Subcutaneous adipose tissue (tissue), 4 donors: Measurements from ENCODE around the gene GPRC5A. TPM values are rescaled to one million over a fixed set of nuclear protein-coding genes. Genes with fewer than 3 reads are reported as not detected.

ENCODE experiments used
- total RNA-seq, 4 donors: library from RNA; depleted of rRNA; stranded (reverse); fragments of >200 nt; gene quantifications; one replicate each; pipeline ENCODE4 v1.1.0, GENCODE V29; 2016
- TF ChIP-seq, protein P1 (sequence below): fragments of 450-650 bp; IDR thresholded peaks from one replicate; pipeline ENCODE4 v1.5.1; 2016; ENCODE audit warnings: low read depth, mild to moderate bottlenecking, control low read depth, antibody characterized with exemption, moderate library complexity

GPRC5A gene
- total RNA-seq, 4 donors from 2014 or later: 2.7 to 15.7 (median 5.2) TPM

GRCh38 chr12:12908252-12908651 lies 16.9 kb downstream of the GPRC5A start:
- TF ChIP-seq, protein P1, sequence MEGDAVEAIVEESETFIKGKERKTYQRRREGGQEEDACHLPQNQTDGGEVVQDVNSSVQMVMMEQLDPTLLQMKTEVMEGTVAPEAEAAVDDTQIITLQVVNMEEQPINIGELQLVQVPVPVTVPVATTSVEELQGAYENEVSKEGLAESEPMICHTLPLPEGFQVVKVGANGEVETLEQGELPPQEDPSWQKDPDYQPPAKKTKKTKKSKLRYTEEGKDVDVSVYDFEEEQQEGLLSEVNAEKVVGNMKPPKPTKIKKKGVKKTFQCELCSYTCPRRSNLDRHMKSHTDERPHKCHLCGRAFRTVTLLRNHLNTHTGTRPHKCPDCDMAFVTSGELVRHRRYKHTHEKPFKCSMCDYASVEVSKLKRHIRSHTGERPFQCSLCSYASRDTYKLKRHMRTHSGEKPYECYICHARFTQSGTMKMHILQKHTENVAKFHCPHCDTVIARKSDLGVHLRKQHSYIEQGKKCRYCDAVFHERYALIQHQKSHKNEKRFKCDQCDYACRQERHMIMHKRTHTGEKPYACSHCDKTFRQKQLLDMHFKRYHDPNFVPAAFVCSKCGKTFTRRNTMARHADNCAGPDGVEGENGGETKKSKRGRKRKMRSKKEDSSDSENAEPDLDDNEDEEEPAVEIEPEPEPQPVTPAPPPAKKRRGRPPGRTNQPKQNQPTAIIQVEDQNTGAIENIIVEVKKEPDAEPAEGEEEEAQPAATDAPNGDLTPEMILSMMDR: no peak

DNA sequence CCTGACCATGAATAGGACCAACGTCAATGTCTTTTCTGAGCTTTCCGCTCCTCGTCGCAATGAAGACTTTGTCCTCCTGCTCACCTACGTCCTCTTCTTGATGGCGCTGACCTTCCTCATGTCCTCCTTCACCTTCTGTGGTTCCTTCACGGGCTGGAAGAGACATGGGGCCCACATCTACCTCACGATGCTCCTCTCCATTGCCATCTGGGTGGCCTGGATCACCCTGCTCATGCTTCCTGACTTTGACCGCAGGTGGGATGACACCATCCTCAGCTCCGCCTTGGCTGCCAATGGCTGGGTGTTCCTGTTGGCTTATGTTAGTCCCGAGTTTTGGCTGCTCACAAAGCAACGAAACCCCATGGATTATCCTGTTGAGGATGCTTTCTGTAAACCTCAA lies 17.3 kb downstream of the GPRC5A start:
- TF ChIP-seq, protein P1: no peak

- TF ChIP-seq, protein P1: no peak
These were observed 18.0 kb downstream of the GPRC5A start for GRCh38 chr12:12909228-12909994.

- TF ChIP-seq, protein P1: no peak
These were observed 18.6 kb downstream of the GPRC5A start for GRCh38 chr12:12909995-12910420.

DNA sequence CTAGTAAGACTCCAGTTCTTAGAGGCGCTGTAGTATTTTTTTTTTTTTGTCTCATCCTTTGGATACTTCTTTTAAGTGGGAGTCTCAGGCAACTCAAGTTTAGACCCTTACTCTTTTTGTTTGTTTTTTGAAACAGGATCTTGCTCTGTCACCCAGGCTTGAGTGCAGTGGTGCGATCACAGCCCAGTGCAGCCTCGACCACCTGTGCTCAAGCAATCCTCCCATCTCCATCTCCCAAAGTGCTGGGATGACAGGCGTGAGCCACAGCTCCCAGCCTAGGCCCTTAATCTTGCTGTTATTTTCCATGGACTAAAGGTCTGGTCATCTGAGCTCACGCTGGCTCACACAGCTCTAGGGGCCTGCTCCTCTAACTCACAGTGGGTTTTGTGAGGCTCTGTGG lies 21.3 kb downstream of the GPRC5A start:
- TF ChIP-seq, protein P1: no peak

GRCh38 chr12:12915656-12916055 lies 24.3 kb downstream of the GPRC5A start:
- TF ChIP-seq, protein P1: no peak

DNA sequence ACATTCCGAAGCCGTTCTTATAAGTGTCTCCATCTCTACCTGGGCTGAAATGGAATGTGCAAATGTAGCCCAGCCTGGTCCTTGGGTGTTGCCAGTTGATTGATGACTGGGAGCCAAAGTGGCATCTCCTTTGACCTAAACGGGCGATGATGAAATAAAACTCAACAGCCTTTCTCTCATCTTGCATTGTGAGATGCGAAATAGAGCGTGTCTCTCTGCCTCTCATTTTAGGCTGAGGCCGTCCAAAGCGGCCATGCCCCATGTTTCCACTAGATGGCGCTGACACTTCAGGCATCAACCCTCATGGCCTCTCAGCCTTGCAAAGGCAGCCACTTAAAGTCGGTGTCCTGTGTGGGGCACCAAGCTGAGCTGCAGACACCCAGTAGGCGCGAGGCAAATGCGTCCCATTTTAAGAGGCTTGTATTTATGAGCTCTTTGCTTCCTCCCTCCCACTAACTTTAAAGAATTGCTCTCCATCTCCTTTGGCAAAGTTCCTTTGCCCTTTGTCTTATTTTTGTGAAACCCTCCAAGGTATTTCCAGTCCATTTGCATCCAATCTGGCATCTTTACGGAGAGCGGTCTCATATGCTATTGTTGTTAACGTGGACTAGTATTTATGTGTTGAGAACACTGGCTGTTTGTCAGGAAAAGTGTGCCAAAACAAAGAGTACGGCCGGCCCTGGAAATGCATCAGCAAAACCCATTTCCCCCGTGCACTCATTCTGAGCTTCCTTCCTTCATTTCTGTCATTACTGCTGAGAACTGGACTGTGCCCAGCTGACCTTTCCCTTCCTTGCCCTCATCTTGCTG lies 25.0 kb downstream of the GPRC5A start:
- TF ChIP-seq, protein P1: no peak
